LNCAP (cell line): ENCODE measurements around the gene FSTL5.

Experiments used
- TF ChIP-seq, protein P1 (sequence below): fragments of 450-650 bp; IDR thresholded peaks from 2 replicates; pipeline ENCODE4 v1.5.1; 2017; ENCODE audit warnings: mild to moderate bottlenecking

FSTL5 gene

DNA sequence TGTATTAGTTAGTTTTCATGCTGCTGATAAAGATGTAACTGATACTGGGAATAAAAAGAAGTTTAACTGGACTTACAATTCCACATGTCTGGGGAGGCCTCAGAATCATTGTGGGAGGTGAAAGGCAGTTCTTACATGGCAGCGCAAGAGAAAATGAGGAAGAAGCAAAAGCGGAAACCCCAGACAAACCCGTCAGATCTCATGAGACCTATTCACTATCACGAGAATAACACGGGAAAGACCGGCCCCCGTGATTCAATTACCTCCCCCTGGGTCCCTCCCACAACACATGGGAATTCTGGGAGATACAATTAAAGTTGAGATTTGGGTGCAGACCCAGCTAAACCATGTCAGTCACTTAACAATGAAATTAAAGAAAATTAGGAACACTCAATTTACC lies 499.1 kb downstream of the FSTL5 start:
- TF ChIP-seq, protein P1, sequence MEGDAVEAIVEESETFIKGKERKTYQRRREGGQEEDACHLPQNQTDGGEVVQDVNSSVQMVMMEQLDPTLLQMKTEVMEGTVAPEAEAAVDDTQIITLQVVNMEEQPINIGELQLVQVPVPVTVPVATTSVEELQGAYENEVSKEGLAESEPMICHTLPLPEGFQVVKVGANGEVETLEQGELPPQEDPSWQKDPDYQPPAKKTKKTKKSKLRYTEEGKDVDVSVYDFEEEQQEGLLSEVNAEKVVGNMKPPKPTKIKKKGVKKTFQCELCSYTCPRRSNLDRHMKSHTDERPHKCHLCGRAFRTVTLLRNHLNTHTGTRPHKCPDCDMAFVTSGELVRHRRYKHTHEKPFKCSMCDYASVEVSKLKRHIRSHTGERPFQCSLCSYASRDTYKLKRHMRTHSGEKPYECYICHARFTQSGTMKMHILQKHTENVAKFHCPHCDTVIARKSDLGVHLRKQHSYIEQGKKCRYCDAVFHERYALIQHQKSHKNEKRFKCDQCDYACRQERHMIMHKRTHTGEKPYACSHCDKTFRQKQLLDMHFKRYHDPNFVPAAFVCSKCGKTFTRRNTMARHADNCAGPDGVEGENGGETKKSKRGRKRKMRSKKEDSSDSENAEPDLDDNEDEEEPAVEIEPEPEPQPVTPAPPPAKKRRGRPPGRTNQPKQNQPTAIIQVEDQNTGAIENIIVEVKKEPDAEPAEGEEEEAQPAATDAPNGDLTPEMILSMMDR = no peak

DNA sequence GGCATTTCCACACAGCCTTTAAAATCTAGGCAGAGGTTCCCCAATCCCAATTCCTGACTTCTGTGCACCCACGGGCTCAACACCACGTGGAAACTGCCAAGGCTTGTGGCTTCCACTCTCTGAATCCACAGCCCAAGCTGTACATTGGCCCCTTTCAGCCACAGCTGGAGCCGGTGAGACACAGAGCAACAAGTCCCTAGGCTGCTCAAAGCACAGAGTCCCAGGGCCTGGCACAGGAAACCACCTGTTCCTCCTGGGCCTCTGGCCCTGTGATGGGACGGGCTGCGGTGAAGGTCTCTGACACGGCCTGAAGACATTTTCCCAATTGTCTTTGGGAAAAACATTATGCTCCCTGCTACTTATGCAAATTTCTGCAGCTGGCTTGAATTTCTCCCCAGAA lies 500.0 kb downstream of the FSTL5 start:
- TF ChIP-seq, protein P1 = no peak

DNA sequence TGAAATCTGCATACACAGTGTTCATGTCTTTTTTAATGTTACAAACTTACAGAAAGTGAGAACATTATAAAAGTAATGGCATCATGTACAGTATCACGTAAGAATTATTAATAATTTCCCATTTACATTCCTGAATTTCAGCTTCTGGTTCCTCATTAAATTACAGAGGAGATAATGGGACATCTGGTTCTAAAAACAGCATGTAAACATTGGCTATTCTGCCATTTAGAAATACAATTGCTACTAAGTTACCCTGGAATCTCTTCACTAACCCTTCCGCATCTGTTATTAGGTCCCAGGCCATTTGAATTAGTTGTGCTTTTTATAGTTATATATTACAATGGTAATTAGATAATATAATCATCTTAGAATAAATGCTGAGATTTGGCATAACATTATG lies 505.1 kb downstream of the FSTL5 start:
- TF ChIP-seq, protein P1 = no peak

DNA sequence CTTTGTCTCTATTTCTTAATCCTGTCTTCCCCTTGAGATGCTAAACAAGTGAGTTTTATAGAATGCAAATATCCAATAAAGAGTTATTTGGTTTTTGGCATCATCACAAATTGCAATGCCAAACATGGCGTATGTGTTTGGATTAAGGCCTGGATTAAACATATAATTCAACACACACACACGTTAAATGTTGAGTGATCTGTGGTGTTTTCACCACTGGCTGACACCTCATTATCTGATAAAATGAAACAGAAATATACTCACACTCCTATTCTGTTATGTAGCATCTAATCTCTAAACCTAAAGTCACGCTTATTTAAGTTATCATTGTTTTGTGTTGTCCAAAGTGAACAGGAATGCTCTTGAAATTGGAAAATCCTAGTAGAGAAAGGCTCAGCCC lies 506.2 kb downstream of the FSTL5 start:
- TF ChIP-seq, protein P1 = no peak

DNA sequence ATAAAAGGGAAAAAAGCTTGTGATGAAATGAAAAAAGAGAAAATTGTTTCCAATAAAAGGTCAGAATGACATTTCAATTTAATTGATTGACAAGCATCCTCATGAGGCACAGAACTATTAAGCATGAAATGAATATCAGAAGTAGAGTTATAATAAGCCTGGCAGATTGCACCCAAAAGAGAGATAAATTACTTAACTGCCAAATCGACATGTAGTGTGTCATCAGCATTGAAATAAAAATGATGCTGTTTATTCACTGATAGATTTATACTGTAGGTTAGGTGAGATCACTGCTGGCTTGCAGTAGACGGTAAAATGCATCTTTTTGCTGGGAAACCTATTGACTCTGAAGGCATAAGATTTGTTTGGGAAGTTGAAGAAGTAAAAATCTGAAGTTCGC lies 507.2 kb downstream of the FSTL5 start:
- TF ChIP-seq, protein P1 = no peak

DNA sequence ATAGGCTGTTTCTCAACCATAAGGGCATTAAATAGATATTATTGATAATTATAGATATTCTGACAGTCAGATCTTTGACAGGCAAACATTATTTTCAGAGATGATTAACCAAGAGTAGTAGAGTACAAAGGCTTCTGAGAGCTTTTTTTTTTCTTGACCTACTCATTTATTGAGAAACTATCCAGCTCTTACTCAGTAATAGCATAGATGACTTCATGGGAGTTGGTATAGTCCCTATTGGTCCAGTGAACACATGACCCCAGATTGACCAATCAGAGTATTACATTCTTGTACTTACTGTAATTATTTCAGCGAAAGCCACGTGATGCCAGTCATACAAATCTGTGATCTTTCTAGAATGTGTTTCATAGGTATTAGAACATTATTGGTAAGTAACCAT lies 508.7 kb downstream of the FSTL5 start:
- TF ChIP-seq, protein P1 = no peak

DNA sequence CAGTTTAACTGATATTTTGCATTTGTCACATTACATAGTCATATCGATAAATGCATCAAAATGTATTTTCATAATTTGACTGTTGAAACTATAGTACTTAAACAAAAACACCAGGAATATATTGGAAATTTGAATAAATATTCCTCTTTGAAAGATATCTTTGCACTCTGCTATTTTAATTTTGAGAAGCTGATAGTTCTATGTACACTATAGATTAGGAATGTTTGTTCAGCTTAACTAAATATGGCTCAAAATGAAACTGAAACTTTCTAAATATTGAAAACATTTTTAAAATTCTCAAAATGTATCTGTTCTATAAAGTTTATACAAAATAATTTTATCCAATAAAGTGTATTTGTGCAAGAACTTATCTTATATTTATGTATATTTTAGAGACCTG lies 510.1 kb downstream of the FSTL5 start:
- TF ChIP-seq, protein P1 = no peak

DNA sequence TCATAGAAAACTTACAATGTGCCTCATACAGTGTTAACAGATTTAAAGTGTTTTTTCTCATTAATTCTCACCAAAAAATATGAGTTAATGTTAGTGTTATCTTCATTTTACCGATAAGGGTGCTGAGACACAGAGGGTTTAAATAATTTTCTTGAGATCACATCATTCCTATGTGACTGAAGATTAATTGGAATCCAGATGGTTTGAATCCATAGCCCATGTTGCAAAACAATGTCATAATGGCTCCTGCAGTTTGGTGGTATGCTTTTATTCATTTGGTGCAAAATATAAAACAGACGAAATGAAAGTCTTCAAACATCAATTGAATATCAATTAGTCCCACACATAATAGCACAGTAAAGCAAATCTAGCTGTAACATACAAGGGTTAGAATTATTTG lies 512.2 kb downstream of the FSTL5 start:
- TF ChIP-seq, protein P1 = no peak
